ENCODE measurements around the gene LRRC15. TPM values are rescaled to one million over a fixed set of nuclear protein-coding genes. Genes with fewer than 3 reads are reported as not detected.

LRRC15 gene
- total RNA-seq, 1 experiment from 2014 or later, result not detected

GRCh38 chr3:194365526-194365925 is 4.0 kb downstream of the LRRC15 start:
- Mint-ChIP-seq H3K9me3 (ENCODE audit: low read depth, unreplicated experiment) (no peaks in the 10 kb centered on the region), H3K27ac (ENCODE audit: unreplicated experiment) (no peak overlapping the region), H3K36me3 (ENCODE audit: insufficient read depth, unreplicated experiment) (no peaks in the 10 kb centered on the region), H3K4me3 (ENCODE audit: low read depth, unreplicated experiment) (no peak overlapping the region), H3K4me1 (ENCODE audit: low read depth, unreplicated experiment) (peaks cover 12% of the 10 kb centered on the region), H3K27me3 (ENCODE audit: unreplicated experiment) (peaks cover 94% of the 10 kb centered on the region)
- BruUV-seq (replicated peaks), result no TSS peak
- CTCF ChIA-PET, result no interaction called here
- DNase-seq, result no peak
- intact Hi-C loops (cut with micrococcal nuclease; ENCODE audit: unreplicated experiment), result no loop called here
- TF ChIP-seq CTCF (IDR thresholded peaks at IDR 0.05; ENCODE audit: unreplicated experiment), result no peak

GRCh38 chr3:194364652-194365434 is 4.7 kb downstream of the LRRC15 start:
- no peak for TF ChIP-seq CTCF (IDR thresholded peaks at IDR 0.05; ENCODE audit: unreplicated experiment)
- Mint-ChIP-seq H3K27ac (ENCODE audit: unreplicated experiment) (no peak overlapping the region), H3K36me3 (ENCODE audit: insufficient read depth, unreplicated experiment) (no peaks in the 10 kb centered on the region), H3K27me3 (ENCODE audit: unreplicated experiment) (peaks cover 94% of the 10 kb centered on the region), H3K4me1 (ENCODE audit: low read depth, unreplicated experiment) (peaks cover 8% of the 10 kb centered on the region), H3K4me3 (ENCODE audit: low read depth, unreplicated experiment) (no peak overlapping the region), H3K9me3 (ENCODE audit: low read depth, unreplicated experiment) (no peaks in the 10 kb centered on the region)
- intact Hi-C loops (cut with micrococcal nuclease; ENCODE audit: unreplicated experiment), result no loop called here
- no peak for DNase-seq
- CTCF ChIA-PET, result no interaction called here
- BruUV-seq (replicated peaks), result no TSS peak

- Mint-ChIP-seq H3K36me3 (ENCODE audit: insufficient read depth, unreplicated experiment) (no peaks in the 10 kb centered on the region), H3K27ac (ENCODE audit: unreplicated experiment) (no peak overlapping the region), H3K27me3 (ENCODE audit: unreplicated experiment) (peaks cover 94% of the 10 kb centered on the region), H3K4me3 (ENCODE audit: low read depth, unreplicated experiment) (no peak overlapping the region), H3K9me3 (ENCODE audit: low read depth, unreplicated experiment) (no peaks in the 10 kb centered on the region), H3K4me1 (ENCODE audit: low read depth, unreplicated experiment) (peaks cover 3% of the 10 kb centered on the region)
- intact Hi-C loops (cut with micrococcal nuclease; ENCODE audit: unreplicated experiment), result no loop called here
- no peak for DNase-seq
- BruUV-seq (replicated peaks), result no TSS peak
- CTCF ChIA-PET, result no interaction called here
- TF ChIP-seq CTCF (IDR thresholded peaks at IDR 0.05; ENCODE audit: unreplicated experiment), result no peak
Observed at GRCh38 chr3:194364314-194364651, 5.3 kb downstream of the LRRC15 start.

GRCh38 chr3:194360568-194360967 is 9.0 kb downstream of the LRRC15 start:
- no peak overlapping the region for H3K4me3 Mint-ChIP-seq (ENCODE audit: low read depth, unreplicated experiment)
- no peaks in the 10 kb centered on the region for H3K36me3 Mint-ChIP-seq (ENCODE audit: insufficient read depth, unreplicated experiment)
- no peak for DNase-seq
- no peak for TF ChIP-seq CTCF (IDR thresholded peaks at IDR 0.05; ENCODE audit: unreplicated experiment)
- BruUV-seq (replicated peaks), result no TSS peak
- H3K9me3 Mint-ChIP-seq (ENCODE audit: low read depth, unreplicated experiment), result no peaks in the 10 kb centered on the region
- CTCF ChIA-PET, result no interaction called here
- peaks cover 91% of the 10 kb centered on the region for H3K27me3 Mint-ChIP-seq (ENCODE audit: unreplicated experiment)
- H3K4me1 Mint-ChIP-seq (ENCODE audit: low read depth, unreplicated experiment), result no peaks in the 10 kb centered on the region
- intact Hi-C loops (cut with micrococcal nuclease; ENCODE audit: unreplicated experiment), result no loop called here
- no peak overlapping the region for H3K27ac Mint-ChIP-seq (ENCODE audit: unreplicated experiment)

All from Calu3 (cell line).